Endothelial cell (in vitro differentiated cells): ENCODE results near the gene C5AR1. TPM values are rescaled to one million over a fixed set of nuclear protein-coding genes. Genes with fewer than 3 reads are reported as not detected.
"Not testable (repeated sequence)": the region's sequence is repeated elsewhere in the genome, so short reads cannot be mapped to it uniquely, and the experiment has no call there.

ENCODE experiments used
- DNase-seq: peaks from one replicate; pipeline ENCODE4 v3.0.0; 2021; ENCODE audit warnings: low spot score
- H3K27ac Mint-ChIP-seq: one replicate; pipeline ENCODE4 v1.8.0; 2021; ENCODE audit warnings: mixed read lengths, inconsistent platforms; ENCODE audit not compliant: unreplicated experiment
- H3K27me3 Mint-ChIP-seq: one replicate; pipeline ENCODE4 v1.8.0; 2021; ENCODE audit warnings: mild to moderate bottlenecking, moderate library complexity, mixed read lengths, inconsistent platforms; ENCODE audit not compliant: unreplicated experiment
- H3K36me3 Mint-ChIP-seq: one replicate; pipeline ENCODE4 v1.8.0; 2021; ENCODE audit warnings: mild to moderate bottlenecking, low read depth, mixed read lengths, inconsistent platforms; ENCODE audit not compliant: unreplicated experiment
- H3K4me1 Mint-ChIP-seq: one replicate; pipeline ENCODE4 v1.8.0; 2021; ENCODE audit warnings: mild to moderate bottlenecking, mixed read lengths, inconsistent platforms; ENCODE audit not compliant: unreplicated experiment
- H3K4me3 Mint-ChIP-seq: one replicate; pipeline ENCODE4 v1.8.0; 2021; ENCODE audit warnings: mild to moderate bottlenecking, mixed read lengths, inconsistent platforms; ENCODE audit not compliant: unreplicated experiment
- H3K9me3 Mint-ChIP-seq: one replicate; pipeline ENCODE4 v1.8.0; 2021; ENCODE audit warnings: mixed read lengths, inconsistent platforms; ENCODE audit not compliant: unreplicated experiment
- total RNA-seq: library from RNA; stranded (reverse); fragmentation: NEBNext Ultra II Directional; extraction: Animal tissue kit (Norgen Biotek cat#: 25700); gene quantifications from one replicate; pipeline ENCODE4 v1.2.1, GENCODE V29; 2021; ENCODE audit not compliant: unreplicated experiment
- TF ChIP-seq, protein P1 (sequence below): fragments of 200-600 bp; sonication (generic); IDR thresholded peaks from one replicate; pipeline ENCODE4 v1.5.0; 2021; ENCODE audit warnings: antibody characterized with exemption; ENCODE audit not compliant: unreplicated experiment

C5AR1 gene
- total RNA-seq, 1 donor from 2014 or later = 0.56 TPM

DNA sequence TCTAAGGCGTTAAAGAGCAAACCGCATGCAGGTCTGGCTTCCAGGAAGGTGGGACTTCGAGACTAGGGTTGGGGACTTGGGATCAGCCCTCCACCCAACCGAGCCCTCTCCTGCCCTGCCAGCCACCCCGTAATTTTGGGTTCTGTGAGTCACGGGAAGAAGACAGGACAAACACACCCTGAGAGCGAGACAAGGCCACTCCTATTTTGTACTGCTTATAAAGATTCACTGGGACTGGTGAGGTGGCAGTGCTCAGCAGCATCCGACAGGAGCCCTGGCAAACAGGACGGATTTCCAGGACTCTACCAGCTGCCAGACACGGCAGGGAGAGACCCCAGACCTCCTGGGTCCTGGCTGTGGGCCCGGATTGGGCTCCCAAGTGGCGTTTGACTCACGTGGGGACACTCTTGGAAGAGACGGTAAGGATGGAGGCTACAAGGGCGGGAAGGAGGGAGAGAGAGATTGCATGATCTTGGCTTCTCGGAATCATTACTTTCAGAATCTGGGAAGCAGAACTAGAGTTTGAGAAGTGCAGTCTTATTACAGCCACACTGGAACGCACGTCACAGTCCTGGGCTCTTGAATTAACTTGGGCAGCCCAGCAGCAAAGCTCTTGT, 22.4 kb downstream of the C5AR1 start, which contains the start of gene C5AR2:
C5AR2 (plus strand) TSS at position 245 of the 617 bp plus-strand sequence. CDS start 8,625 bp downstream, outside the sequence.
- H3K27ac Mint-ChIP-seq = no peak within 1 kb of the TSS
- no peaks in the 10 kb centered on the region for H3K36me3 Mint-ChIP-seq
- TF ChIP-seq, protein P1, sequence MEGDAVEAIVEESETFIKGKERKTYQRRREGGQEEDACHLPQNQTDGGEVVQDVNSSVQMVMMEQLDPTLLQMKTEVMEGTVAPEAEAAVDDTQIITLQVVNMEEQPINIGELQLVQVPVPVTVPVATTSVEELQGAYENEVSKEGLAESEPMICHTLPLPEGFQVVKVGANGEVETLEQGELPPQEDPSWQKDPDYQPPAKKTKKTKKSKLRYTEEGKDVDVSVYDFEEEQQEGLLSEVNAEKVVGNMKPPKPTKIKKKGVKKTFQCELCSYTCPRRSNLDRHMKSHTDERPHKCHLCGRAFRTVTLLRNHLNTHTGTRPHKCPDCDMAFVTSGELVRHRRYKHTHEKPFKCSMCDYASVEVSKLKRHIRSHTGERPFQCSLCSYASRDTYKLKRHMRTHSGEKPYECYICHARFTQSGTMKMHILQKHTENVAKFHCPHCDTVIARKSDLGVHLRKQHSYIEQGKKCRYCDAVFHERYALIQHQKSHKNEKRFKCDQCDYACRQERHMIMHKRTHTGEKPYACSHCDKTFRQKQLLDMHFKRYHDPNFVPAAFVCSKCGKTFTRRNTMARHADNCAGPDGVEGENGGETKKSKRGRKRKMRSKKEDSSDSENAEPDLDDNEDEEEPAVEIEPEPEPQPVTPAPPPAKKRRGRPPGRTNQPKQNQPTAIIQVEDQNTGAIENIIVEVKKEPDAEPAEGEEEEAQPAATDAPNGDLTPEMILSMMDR = no peak
- H3K9me3 Mint-ChIP-seq = no peaks in the 10 kb centered on the region
- no peak for DNase-seq
- H3K27me3 Mint-ChIP-seq = peaks cover 2% of the 10 kb centered on the region
- H3K4me1 Mint-ChIP-seq = peaks cover 10% of the 10 kb centered on the region
- no peak within 1 kb of the TSS for H3K4me3 Mint-ChIP-seq

- not testable (repeated sequence) for H3K4me3 Mint-ChIP-seq, H3K9me3 Mint-ChIP-seq, DNase-seq, H3K4me1 Mint-ChIP-seq, H3K36me3 Mint-ChIP-seq
- peaks cover 11% of the 10 kb centered on the region for H3K27me3 Mint-ChIP-seq
- H3K27ac Mint-ChIP-seq = peak overlapping the region; percentile 57
Observed at GRCh38 chr19:47336765-47337718, 27.4 kb downstream of the C5AR1 start.

DNA sequence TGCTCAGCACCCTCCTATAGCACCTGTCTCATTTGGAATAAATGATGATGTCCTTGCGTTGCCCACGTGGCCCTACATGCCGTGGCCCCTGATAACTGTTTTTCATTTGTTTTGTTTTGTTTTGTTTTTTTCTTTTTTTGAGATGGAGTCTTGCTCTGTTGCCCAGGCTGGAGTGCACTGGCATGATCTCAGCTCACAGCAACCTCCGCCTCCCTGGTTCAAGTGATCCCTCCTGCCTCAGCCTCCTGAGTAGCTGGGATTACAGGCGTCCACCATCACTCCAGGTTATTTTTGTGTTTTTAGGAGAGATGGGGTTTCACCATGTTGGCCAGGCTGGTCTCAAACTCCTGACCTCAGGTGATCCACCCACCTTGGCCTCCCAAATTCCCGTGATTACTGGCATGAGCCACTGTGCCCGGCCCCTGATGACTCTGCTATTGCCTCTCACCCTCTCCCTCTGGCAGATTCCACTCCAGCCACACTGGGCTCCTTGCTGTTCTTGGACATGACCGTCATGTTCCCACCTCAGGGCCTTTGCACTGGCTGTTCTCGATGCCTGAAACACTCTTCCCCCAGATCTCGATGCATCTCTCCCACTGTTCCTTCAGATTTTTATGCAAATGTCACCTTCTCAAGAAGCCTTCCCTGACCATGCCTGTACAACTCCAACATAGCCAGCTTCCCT, 29.7 kb downstream of the C5AR1 start:
- H3K36me3 Mint-ChIP-seq = no peaks in the 10 kb centered on the region
- no peaks in the 10 kb centered on the region for H3K9me3 Mint-ChIP-seq
- H3K27me3 Mint-ChIP-seq = peaks cover 10% of the 10 kb centered on the region
- no peak for DNase-seq
- H3K4me1 Mint-ChIP-seq = peaks cover 5% of the 10 kb centered on the region
- H3K4me3 Mint-ChIP-seq = no peak overlapping the region
- no peak overlapping the region for H3K27ac Mint-ChIP-seq
- TF ChIP-seq, protein P1 = no peak

- DNase-seq = no peak
- Mint-ChIP-seq H3K27me3 (peaks cover 10% of the 10 kb centered on the region), H3K4me1 (peaks cover 5% of the 10 kb centered on the region), H3K4me3 (no peak overlapping the region), H3K36me3 (no peaks in the 10 kb centered on the region), H3K27ac (no peak overlapping the region), H3K9me3 (no peaks in the 10 kb centered on the region)
- TF ChIP-seq, protein P1 = no peak
Observed at GRCh38 chr19:47340477-47341208, 31.0 kb downstream of the C5AR1 start.

DNA sequence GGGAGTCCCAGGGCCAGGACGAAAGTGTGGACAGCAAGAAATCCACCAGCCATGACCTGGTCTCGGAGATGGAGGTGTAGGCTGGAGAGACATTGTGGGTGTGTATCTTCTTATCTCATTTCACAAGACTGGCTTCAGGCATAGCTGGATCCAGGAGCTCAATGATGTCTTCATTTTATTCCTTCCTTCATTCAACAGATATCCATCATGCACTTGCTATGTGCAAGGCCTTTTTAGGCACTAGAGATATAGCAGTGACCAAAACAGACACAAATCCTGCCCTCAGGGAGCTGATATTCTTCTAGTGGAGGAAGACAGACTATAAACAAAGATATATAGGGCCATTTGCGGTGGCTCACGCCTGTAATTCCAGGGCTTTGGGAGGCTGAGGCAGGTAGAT, 32.1 kb downstream of the C5AR1 start:
- no peak for DNase-seq
- no peaks in the 10 kb centered on the region for H3K9me3 Mint-ChIP-seq
- no peak overlapping the region for H3K27ac Mint-ChIP-seq
- no peak overlapping the region for H3K4me3 Mint-ChIP-seq
- no peaks in the 10 kb centered on the region for H3K36me3 Mint-ChIP-seq
- peaks cover 10% of the 10 kb centered on the region for H3K27me3 Mint-ChIP-seq
- peaks cover under 1% of the 10 kb centered on the region for H3K4me1 Mint-ChIP-seq
- TF ChIP-seq, protein P1 = no peak
